GM23338 (cell line): Measurements from ENCODE around the gene SHISA6.

Experiments
- CREB1 ChIP-seq: fragments of 250-450 bp; sonication (Bioruptor Pico); IDR thresholded peaks from 2 replicates; pipeline ENCODE4 v1.5.0; 2020; ENCODE audit warnings: low read depth, mild to moderate bottlenecking, moderate library complexity
- CTCF ChIP-seq, 2 experiments: fragments of 200-600 bp in 1 of 2; sonication (generic) in 1 of 2; conservative IDR thresholded peaks; 2 replicates each; pipeline versions ENCODE4 v1.5.1 to v1.6.1; 2016 to 2017; ENCODE audit warnings: antibody characterized with exemption in 2 of 2, low read depth in 2 of 2, mild to moderate bottlenecking in 2 of 2, moderate library complexity in 1 of 2
- EZH2 ChIP-seq: fragments of 200-600 bp; sonication (generic); IDR thresholded peaks from one replicate; pipeline ENCODE4 v1.8.0; 2017; ENCODE audit warnings: antibody characterized with exemption, mild to moderate bottlenecking, low read depth; ENCODE audit not compliant: unreplicated experiment
- EZH2phosphoT487 ChIP-seq: fragments of 200-600 bp; sonication (generic); IDR thresholded peaks from one replicate; pipeline ENCODE4 v1.8.1; 2018; ENCODE audit warnings: antibody characterized with exemption; ENCODE audit not compliant: unreplicated experiment
- JUNB ChIP-seq: IDR thresholded peaks from one replicate; pipeline ENCODE4 v1.6.1; 2016; ENCODE audit warnings: antibody characterized with exemption; ENCODE audit not compliant: unreplicated experiment
- NANOG ChIP-seq: IDR thresholded peaks from 2 replicates; pipeline ENCODE4 v1.6.1; 2016; ENCODE audit warnings: antibody characterized with exemption, borderline replicate concordance
- POLR2AphosphoS5 ChIP-seq: IDR thresholded peaks from 2 replicates; pipeline ENCODE4 v1.6.1; 2016; ENCODE audit warnings: antibody characterized with exemption, low read depth
- STAT1 ChIP-seq: IDR thresholded peaks from one replicate; pipeline ENCODE4 v1.6.1; 2016; ENCODE audit warnings: antibody characterized with exemption; ENCODE audit not compliant: unreplicated experiment
- ZNF462 ChIP-seq: fragments of 250-450 bp; sonication (Bioruptor Pico); IDR thresholded peaks from 2 replicates; pipeline ENCODE4 v1.5.0; 2020; ENCODE audit warnings: mild to moderate bottlenecking, moderate library complexity
- TF ChIP-seq, protein P1 (sequence below): IDR thresholded peaks from one replicate; pipeline ENCODE4 v1.6.1; 2018; ENCODE audit warnings: antibody characterized with exemption; ENCODE audit not compliant: unreplicated experiment

- TF ChIP-seq, protein P1, sequence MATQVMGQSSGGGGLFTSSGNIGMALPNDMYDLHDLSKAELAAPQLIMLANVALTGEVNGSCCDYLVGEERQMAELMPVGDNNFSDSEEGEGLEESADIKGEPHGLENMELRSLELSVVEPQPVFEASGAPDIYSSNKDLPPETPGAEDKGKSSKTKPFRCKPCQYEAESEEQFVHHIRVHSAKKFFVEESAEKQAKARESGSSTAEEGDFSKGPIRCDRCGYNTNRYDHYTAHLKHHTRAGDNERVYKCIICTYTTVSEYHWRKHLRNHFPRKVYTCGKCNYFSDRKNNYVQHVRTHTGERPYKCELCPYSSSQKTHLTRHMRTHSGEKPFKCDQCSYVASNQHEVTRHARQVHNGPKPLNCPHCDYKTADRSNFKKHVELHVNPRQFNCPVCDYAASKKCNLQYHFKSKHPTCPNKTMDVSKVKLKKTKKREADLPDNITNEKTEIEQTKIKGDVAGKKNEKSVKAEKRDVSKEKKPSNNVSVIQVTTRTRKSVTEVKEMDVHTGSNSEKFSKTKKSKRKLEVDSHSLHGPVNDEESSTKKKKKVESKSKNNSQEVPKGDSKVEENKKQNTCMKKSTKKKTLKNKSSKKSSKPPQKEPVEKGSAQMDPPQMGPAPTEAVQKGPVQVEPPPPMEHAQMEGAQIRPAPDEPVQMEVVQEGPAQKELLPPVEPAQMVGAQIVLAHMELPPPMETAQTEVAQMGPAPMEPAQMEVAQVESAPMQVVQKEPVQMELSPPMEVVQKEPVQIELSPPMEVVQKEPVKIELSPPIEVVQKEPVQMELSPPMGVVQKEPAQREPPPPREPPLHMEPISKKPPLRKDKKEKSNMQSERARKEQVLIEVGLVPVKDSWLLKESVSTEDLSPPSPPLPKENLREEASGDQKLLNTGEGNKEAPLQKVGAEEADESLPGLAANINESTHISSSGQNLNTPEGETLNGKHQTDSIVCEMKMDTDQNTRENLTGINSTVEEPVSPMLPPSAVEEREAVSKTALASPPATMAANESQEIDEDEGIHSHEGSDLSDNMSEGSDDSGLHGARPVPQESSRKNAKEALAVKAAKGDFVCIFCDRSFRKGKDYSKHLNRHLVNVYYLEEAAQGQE: no peak
- no peak for TF ChIP-seq CTCF (conservative IDR thresholded peaks at IDR 0.05; ENCODE audit: low read depth in 2 of 2)
- TF ChIP-seq JUNB: no peak
- no peak for TF ChIP-seq CREB1
- no peak for TF ChIP-seq EZH2
- TF ChIP-seq POLR2AphosphoS5: no peak
- TF ChIP-seq NANOG: no peak
- no peak for TF ChIP-seq EZH2phosphoT487
- TF ChIP-seq ZNF462 (CRISPR knock-in tag): no peak
- TF ChIP-seq STAT1: no peak
These were observed 31.1 kb upstream of the SHISA6 start for GRCh38 chr17:11209906-11210305.
